GM19455 (cell line): Measurements from ENCODE around the gene RPGRIP1L.

Experiments
- ATAC-seq: cut with Tn5 transposase; IDR thresholded peaks from one replicate; pipeline ENCODE4 v1.9.1; 2021; ENCODE audit not compliant: unreplicated experiment

RPGRIP1L gene

DNA sequence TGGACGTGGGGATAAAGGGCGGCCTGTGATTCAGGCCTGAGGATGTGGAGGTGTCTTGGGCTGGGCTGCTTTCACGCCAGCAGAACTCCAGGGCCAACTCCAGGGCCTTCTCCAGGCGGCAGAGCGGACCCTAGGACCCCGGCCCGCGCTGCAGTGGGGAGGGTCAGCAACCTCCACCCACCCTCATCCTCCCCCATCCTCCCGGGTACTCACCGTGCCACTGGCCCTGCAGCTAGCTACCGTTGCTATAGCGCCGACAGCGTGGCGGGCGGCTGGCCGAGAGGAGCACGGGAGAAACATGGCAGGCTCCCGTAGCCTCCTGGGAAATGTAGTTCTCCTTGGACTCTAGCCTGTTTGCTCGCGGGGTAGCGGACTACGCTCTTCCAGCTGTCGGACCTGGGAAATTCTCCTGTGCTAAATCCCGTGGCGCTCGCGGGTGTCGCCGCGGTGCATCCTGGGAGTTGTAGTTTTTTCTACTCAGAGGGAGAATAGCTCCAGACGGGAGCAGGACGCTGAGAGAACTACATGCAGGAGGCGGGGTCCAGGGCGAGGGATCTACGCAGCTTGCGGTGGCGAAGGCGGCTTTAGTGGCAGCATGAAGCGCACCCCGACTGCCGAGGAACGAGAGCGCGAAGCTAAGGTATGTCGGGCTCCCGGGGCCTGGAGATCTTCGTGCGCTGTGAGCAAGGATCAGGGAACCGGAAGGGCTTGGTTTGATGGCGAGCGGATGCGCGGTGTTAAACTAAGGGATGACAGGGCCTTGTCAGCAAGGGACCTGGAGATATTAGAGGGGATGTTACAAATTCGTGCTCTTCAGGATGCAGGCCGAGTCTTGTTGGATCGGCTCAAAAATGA lies at the start of gene RPGRIP1L, which contains the start of gene FTO:
RPGRIP1L (minus strand) TSS at position 270 of the 855 bp plus-strand sequence. CDS start 3,136 bp downstream, outside the sequence.
FTO (plus strand) TSS at position 567 of the 855 bp plus-strand sequence.
- peak; percentile 99 for ATAC-seq

DNA sequence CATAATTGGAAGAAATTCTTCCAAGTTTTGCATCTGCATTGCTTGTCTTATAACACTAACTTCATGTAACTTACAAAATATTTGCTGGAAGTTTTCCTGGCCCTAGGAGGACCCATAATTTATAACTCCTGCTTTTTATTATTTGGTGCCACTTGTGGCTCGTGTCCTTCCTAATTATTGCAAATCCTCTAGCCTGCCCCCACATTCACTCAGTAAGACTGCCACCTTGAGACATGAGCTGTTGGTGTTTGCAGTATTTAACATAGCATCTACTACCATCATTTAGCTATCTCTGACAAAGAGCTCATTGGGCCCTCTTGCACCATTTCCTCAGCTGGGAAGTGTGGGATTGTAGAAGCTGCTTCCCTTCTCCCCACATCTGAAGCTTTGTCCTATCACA lies 49.8 kb upstream of the RPGRIP1L start:
- ATAC-seq = no peak

- ATAC-seq = no peak
Measured at GRCh38 chr16:53752560-53752959, 48.9 kb upstream of the RPGRIP1L start.

GRCh38 chr16:53745753-53746266 lies 42.2 kb upstream of the RPGRIP1L start:
- ATAC-seq = no peak

- no peak for ATAC-seq
Measured at GRCh38 chr16:53745086-53745485, 41.4 kb upstream of the RPGRIP1L start.

DNA sequence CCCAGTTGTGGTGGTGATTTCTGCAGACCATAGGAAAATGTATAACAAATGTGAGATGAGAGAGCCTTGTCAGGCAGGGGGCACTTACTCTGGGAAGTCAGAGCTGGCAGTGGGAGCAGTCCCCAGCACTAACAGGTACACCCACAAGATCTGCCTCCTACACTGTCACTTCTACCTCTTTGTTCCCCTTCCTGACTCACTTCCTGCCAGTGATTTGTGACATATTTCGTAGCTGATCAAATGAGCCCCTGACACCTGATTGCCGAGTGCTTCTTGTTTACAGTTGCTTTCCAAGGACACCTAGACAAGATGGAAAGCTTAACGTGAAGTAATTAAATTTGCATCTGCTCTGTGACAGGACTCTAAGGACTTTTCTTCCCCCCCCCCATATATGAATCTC lies 40.8 kb upstream of the RPGRIP1L start:
- ATAC-seq = no peak

DNA sequence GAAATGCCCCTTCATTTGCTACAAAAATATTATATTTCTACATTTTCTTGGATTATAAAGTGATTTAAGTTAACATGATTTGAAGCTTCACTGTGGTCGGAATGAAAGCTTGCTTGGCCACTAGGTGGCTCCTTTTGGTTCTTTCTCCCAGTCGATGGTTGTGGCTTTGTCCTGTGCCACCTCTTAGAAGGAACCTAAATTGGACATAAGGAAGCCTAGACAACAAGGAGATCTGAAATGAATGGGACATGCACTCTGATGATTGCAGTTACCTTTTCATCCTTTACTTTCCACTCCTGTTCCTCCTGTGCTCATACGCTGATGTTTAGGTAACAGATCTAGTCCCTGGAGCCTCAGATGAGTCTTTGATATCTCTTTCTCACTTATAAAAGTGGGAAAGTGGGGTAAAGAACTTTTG lies 39.5 kb upstream of the RPGRIP1L start:
- ATAC-seq = no peak

GRCh38 chr16:53741546-53741945 lies 37.9 kb upstream of the RPGRIP1L start:
- no peak for ATAC-seq

GRCh38 chr16:53740933-53741531 lies 37.4 kb upstream of the RPGRIP1L start:
- ATAC-seq = no peak

GRCh38 chr16:53740476-53740875 lies 36.8 kb upstream of the RPGRIP1L start:
- no peak for ATAC-seq

- no peak for ATAC-seq
Measured at GRCh38 chr16:53737552-53737951, 33.9 kb upstream of the RPGRIP1L start.

GRCh38 chr16:53736297-53736696 lies 32.6 kb upstream of the RPGRIP1L start:
- ATAC-seq = no peak

- ATAC-seq = no peak
Measured at GRCh38 chr16:53734908-53735307, 31.2 kb upstream of the RPGRIP1L start.

DNA sequence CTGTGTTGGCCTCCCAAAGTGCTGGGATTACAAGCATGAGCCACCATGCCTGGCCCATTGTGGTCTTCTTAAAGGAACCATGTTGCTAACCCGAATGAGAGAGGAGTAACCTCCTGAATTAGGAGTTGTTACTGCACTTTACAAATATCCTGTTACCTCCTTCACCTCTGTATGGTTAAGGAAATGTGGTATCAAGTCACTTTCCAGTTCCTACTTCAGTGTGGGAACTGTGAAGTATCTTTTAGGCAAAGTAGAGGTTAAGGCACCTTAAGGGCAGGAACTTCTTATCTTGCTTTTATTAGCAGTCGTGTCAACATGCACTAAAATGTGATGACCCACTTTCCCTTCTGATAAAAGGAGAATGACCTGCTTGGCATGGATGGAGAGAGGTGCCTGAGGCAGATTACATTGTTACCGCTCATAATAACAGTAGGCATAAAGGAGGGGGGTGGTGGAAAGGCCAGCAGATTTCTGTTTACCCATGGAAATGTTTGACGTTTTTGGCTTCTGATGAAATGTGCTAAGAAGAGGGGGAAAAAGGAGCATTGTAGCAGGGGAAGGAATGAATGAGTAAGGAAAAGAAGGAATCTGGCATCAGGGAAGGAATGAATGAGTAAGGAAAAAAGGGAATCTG lies 28.8 kb upstream of the RPGRIP1L start:
- ATAC-seq = no peak

- ATAC-seq = no peak
Measured at GRCh38 chr16:53730693-53731092, 27.0 kb upstream of the RPGRIP1L start.

DNA sequence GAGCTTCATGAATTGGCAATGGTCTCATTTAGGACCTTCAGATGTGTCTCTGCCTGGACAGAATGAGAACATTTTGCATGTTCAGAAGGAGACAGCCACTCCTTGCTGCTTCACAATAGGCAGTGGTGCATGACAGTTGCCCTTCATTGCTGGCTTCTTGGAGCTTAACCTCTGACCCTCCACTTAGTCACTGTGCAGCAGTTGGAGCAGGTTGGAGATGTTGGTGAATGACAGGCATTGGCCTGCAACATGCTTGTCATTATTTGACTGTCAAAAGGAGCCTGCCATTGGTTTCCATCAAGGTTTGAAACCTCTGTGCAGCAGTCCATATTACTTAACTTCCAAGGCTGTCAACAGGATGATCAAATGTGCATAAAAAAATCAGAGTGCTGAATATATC lies 23.0 kb upstream of the RPGRIP1L start:
- ATAC-seq = no peak

GRCh38 chr16:53721017-53721416 lies 17.4 kb upstream of the RPGRIP1L start:
- no peak for ATAC-seq

DNA sequence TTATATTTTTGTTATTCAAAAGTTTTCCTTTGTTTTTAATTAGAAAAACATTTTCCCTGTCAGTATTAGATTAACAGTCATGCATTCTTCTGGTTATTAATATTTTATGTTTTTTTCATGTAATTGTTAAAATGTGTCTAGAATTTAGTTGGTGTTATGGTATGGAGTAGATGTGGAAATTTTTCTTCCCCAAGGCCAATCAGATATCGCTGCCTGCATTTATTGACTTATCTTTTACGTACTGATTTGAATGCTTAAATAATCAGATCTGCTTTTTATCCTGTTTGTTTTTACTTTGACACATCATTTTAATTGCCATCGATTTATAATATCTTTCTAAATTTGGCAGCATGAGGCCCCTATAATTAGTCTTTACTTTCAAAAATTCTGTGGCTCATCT lies 13.9 kb upstream of the RPGRIP1L start:
- no peak for ATAC-seq

- no peak for ATAC-seq
Measured at GRCh38 chr16:53715023-53715384, 11.3 kb upstream of the RPGRIP1L start.

- no peak for ATAC-seq
Measured at GRCh38 chr16:53714205-53715022, 10.8 kb upstream of the RPGRIP1L start.
